GM12801 (cell line): ENCODE results near the gene GLYR1.

ENCODE experiments used
- CTCF ChIP-seq: IDR thresholded peaks from one replicate; pipeline ENCODE4 v1.5.1; 2011; ENCODE audit warnings: control low read depth; ENCODE audit not compliant: insufficient read length; ENCODE audit errors: extremely low read depth

GLYR1 gene

GRCh38 chr16:4768549-4769305, 78.4 kb downstream of the GLYR1 start:
- no peak for TF ChIP-seq CTCF

- no peak for TF ChIP-seq CTCF
These were observed 79.1 kb downstream of the GLYR1 start for GRCh38 chr16:4767872-4768548.

- TF ChIP-seq CTCF, result no peak
These were observed 80.0 kb downstream of the GLYR1 start, which contains the start of gene ZNF500 for GRCh38 chr16:4766875-4767628. ZNF500 (minus strand) TSS chr16:4767162; CDS start chr16:4765978, 1,184 bp downstream.

- TF ChIP-seq CTCF, result no peak
These were observed 81.3 kb downstream of the GLYR1 start for GRCh38 chr16:4765511-4766474.

- TF ChIP-seq CTCF, result no peak
These were observed 83.3 kb downstream of the GLYR1 start for GRCh38 chr16:4763791-4764190.

GRCh38 chr16:4762205-4762604, 84.9 kb downstream of the GLYR1 start:
- TF ChIP-seq CTCF, result no peak
